PC-3 (cell line): Measurements from ENCODE around the gene C1orf159.

Experiments
- EZH2 ChIP-seq: fragments of 300-600 bp; sonication (generic); IDR thresholded peaks from one replicate; pipeline ENCODE4 v1.6.1; 2017; ENCODE audit warnings: antibody characterized with exemption, mild to moderate bottlenecking, low read length; ENCODE audit not compliant: unreplicated experiment
- EZH2phosphoT487 ChIP-seq: fragments of 300-600 bp; sonication (generic); IDR thresholded peaks from 2 replicates; pipeline ENCODE4 v1.6.1; 2018; ENCODE audit warnings: mild to moderate bottlenecking, antibody characterized with exemption, low read length, borderline replicate concordance
- TF ChIP-seq, protein P1 (sequence below): fragments of 300-600 bp; sonication (generic); conservative IDR thresholded peaks from 2 replicates; pipeline ENCODE4 v1.5.1; 2017; ENCODE audit warnings: antibody characterized with exemption, low read depth, mild to moderate bottlenecking, low read length

DNA sequence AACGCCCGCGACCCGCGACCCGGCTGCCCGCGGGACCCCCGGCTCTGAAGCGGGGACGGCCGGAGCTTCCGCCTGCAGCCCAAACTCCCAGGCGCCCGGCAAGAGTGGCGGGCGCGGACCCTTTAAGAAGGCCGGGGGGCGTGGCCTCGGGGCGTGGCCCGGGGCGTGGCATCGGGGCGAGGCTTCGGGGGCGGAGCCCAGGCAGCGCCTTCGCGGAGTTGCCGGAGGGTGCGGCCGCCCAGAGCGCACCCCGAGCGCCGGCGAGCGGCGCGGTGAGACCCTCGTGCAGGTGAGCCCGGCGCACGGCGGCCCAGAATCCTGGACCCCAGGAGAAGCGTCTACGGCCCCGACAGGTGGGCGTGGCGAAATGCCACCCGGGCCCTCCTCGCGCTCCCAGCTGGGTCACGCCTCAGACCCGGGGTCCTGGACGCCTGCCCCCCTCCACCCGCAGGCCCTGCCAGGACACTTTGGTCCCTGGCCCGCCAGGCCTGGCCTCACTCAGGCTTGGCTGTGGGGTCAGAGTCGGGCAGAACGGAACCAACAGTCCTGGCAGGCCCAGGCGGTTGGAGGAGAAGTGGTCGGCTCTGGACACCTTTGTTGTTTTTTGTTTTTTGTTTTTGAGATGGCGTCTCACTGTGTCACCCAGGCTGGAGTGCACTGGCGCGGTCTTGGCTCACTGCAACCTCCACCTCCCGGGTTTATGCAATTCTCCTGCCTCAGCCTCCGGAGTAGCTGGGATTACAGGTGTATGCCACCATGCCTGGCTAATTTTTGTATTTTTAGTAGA lies 56.2 kb downstream of the C1orf159 start:
- TF ChIP-seq, protein P1, sequence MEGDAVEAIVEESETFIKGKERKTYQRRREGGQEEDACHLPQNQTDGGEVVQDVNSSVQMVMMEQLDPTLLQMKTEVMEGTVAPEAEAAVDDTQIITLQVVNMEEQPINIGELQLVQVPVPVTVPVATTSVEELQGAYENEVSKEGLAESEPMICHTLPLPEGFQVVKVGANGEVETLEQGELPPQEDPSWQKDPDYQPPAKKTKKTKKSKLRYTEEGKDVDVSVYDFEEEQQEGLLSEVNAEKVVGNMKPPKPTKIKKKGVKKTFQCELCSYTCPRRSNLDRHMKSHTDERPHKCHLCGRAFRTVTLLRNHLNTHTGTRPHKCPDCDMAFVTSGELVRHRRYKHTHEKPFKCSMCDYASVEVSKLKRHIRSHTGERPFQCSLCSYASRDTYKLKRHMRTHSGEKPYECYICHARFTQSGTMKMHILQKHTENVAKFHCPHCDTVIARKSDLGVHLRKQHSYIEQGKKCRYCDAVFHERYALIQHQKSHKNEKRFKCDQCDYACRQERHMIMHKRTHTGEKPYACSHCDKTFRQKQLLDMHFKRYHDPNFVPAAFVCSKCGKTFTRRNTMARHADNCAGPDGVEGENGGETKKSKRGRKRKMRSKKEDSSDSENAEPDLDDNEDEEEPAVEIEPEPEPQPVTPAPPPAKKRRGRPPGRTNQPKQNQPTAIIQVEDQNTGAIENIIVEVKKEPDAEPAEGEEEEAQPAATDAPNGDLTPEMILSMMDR, result no peak
- TF ChIP-seq EZH2 (no peak), EZH2phosphoT487 (no peak)
